ENCODE data around the gene PLD3. TPM values are rescaled to one million over a fixed set of nuclear protein-coding genes. Genes with fewer than 3 reads are reported as not detected.

The PLD3 gene
- total and polyA plus RNA-seq, 3 donors from 2014 or later = 219 to 533 (median 277) TPM

DNA sequence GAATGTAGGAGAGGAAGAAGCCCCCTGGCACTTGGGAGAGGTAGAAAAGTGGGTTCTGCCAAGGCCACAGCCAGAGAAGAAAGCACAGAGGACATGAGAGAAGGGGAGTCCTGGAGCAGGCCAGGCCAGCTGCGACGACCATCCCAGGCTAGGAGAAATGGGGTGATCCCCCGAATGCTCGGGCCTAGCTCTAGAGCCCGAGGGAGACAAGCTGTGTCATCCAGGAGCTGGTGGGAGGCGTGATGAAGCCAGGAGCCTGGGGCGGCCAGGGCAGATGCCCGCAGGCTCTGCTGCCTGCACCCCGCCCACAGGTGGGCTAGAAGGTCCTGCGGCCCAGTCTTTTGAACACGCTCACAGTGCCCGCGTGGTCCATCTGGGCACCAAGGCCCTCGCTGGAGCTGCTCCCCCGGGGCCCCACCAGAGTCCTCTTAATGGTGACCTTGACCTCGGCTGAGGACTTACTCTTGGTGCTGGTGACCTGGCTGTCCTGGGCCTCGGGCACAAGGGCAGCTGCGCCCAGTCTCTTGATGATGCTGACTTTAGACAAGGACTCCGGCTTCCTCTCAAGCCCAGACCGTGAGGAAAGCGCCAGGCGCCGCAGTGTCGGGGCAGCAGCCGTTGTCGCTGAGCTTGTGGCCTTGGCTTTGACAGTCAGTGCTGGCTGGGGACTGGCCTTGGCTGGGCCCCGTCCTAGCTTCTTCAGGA lies 26.8 kb upstream of the PLD3 start:
- H3K27ac ChIP-seq = no peak overlapping the region
- H3K4me3 ChIP-seq = no peak overlapping the region
- H3K27me3 ChIP-seq = no peaks in the 10 kb centered on the region
- 82 to 91% methylated on average over 6 to 27 of the region's 27 CpGs for WGBS, 2 donors
- TF ChIP-seq POLR2A (IDR thresholded peaks at IDR 0.05) = no peak
- TF ChIP-seq, protein P1, sequence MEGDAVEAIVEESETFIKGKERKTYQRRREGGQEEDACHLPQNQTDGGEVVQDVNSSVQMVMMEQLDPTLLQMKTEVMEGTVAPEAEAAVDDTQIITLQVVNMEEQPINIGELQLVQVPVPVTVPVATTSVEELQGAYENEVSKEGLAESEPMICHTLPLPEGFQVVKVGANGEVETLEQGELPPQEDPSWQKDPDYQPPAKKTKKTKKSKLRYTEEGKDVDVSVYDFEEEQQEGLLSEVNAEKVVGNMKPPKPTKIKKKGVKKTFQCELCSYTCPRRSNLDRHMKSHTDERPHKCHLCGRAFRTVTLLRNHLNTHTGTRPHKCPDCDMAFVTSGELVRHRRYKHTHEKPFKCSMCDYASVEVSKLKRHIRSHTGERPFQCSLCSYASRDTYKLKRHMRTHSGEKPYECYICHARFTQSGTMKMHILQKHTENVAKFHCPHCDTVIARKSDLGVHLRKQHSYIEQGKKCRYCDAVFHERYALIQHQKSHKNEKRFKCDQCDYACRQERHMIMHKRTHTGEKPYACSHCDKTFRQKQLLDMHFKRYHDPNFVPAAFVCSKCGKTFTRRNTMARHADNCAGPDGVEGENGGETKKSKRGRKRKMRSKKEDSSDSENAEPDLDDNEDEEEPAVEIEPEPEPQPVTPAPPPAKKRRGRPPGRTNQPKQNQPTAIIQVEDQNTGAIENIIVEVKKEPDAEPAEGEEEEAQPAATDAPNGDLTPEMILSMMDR (IDR thresholded peaks at IDR 0.05) = no peak
- H3K4me1 ChIP-seq = no peaks in the 10 kb centered on the region
- H3K36me3 ChIP-seq (ENCODE audit: low read depth, missing control alignments) = no peaks in the 10 kb centered on the region
- intact Hi-C loops (cut with DNase I; ENCODE audit: low total_unique reads) = no loop called here
- no peak for DNase-seq
- H3K9me3 ChIP-seq = no peaks in the 10 kb centered on the region

DNA sequence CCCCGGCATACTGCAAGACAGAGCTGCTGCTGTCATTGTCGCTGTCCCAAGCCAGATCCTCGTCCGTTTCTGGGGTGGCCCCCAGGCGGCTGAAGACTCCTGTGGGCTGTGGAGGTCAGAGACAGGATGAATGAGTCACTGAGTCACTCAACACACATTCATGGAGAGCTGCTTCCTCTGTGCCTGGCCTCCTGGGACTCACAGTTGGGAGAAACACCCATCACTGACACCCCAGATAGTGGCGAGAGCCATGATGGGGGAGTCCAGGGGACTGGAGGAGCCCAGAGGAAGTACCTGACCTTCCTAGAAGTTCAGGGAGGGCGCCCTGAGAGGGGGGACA lies 26.3 kb upstream of the PLD3 start:
- Histone ChIP-seq H3K27me3 (no peaks in the 10 kb centered on the region), H3K9me3 (no peaks in the 10 kb centered on the region), H3K36me3 (ENCODE audit: low read depth, missing control alignments) (no peaks in the 10 kb centered on the region), H3K4me3 (no peak overlapping the region), H3K27ac (no peak overlapping the region), H3K4me1 (no peaks in the 10 kb centered on the region)
- no peak for TF ChIP-seq POLR2A (IDR thresholded peaks at IDR 0.05)
- TF ChIP-seq, protein P1 (IDR thresholded peaks at IDR 0.05) = no peak
- intact Hi-C loops (cut with DNase I; ENCODE audit: low total_unique reads) = no loop called here
- DNase-seq = no peak
- WGBS, 2 donors = 89 to 92% methylated on average over 4 to 7 of the region's 7 CpGs

DNA sequence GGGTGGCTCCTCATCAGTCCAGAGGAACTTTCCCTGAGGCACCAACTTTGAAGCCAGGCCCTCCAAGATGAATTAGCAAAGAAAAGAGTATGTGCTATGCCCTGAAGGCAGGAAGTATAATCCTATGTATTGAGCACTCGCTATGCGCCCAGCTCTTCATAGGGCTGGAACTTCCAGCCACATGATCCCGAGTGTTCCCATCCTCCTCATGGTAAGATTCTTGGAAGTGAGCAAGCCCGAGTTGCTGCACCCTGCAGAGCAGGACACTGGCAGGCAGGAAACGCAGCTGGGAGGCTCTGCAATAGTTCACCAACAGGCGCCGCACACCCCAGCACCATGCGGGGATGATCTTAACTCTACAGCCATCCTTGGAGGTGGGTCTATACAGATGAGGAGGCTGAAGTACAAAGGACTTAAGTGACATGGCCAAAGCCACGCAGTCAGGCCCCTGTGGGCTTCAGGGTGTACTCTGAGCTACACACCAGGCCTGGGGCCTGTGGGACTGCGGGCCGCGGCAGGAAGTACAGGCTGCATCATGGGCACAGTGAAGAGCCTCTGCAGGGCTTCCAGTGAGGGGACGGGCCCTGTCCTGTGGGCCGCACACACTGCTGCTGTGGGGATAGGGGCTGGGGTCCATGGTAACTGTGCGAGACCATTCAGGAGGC lies 25.4 kb upstream of the PLD3 start:
- Histone ChIP-seq H3K4me1 (no peaks in the 10 kb centered on the region), H3K27me3 (no peaks in the 10 kb centered on the region), H3K9me3 (no peaks in the 10 kb centered on the region), H3K27ac (no peak overlapping the region), H3K36me3 (ENCODE audit: low read depth, missing control alignments) (no peaks in the 10 kb centered on the region), H3K4me3 (no peak overlapping the region)
- no peak for DNase-seq
- WGBS, 2 donors = 85 to 93% methylated on average over 14 to 15 of the region's 15 CpGs
- TF ChIP-seq POLR2A (IDR thresholded peaks at IDR 0.05) = no peak
- TF ChIP-seq, protein P1 (IDR thresholded peaks at IDR 0.05) = no peak
- intact Hi-C loops (cut with DNase I; ENCODE audit: low total_unique reads) = no loop called here

DNA sequence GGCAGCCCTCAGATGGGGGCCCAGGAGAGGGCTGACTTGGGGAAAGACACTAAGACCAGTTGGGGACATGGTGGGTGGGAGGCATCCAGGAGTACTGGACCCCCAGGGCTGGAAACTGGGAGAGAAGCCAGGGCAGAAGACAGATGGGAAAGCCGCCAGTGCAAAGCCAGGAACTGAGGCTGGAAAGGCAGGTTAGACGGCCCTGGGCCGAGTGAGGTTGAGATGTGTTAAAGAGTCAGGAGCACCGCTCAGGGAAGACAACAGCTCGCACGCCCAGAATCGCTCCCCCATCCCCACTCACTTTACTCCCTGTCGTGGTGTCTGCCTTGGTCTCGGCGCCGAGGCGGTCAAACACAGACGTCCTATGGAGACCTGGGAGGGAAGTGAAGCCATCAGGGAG lies 24.8 kb upstream of the PLD3 start:
- Histone ChIP-seq H3K27ac (no peak overlapping the region), H3K36me3 (ENCODE audit: low read depth, missing control alignments) (no peaks in the 10 kb centered on the region), H3K27me3 (no peaks in the 10 kb centered on the region), H3K9me3 (no peaks in the 10 kb centered on the region), H3K4me3 (no peak overlapping the region), H3K4me1 (no peaks in the 10 kb centered on the region)
- TF ChIP-seq POLR2A (IDR thresholded peaks at IDR 0.05) = no peak
- TF ChIP-seq, protein P1 (IDR thresholded peaks at IDR 0.05) = no peak
- intact Hi-C loops (cut with DNase I; ENCODE audit: low total_unique reads) = no loop called here
- WGBS, 2 donors = 91 to 94% methylated on average over 8 to 13 of the region's 13 CpGs
- DNase-seq = no peak

DNA sequence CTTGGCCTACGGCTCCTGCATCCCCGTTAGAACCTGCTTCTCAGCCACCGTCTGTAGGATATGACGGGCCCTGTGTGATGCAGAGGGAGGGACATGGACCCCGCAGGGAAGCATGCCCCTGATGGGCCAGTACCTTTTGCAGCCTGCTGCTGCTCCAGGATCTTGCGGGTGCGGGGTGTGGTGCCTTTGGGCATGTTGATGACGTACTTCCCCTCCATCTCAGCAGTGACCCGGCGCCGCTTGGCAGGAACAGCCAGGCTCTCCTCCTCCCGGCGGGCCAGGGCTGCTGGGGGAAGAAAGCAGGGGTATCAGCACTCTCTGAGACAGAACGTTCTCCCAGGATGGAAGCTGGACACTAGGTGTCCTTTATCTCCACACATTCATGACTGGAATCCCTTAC lies 22.3 kb upstream of the PLD3 start:
- H3K36me3 ChIP-seq (ENCODE audit: low read depth, missing control alignments) = no peaks in the 10 kb centered on the region
- H3K4me1 ChIP-seq = no peaks in the 10 kb centered on the region
- no peak overlapping the region for H3K4me3 ChIP-seq
- WGBS, 2 donors = 93 to 94% methylated on average over 12 to 14 of the region's 14 CpGs
- H3K27ac ChIP-seq = no peak overlapping the region
- no peaks in the 10 kb centered on the region for H3K27me3 ChIP-seq
- TF ChIP-seq, protein P1 (IDR thresholded peaks at IDR 0.05) = no peak
- TF ChIP-seq POLR2A (IDR thresholded peaks at IDR 0.05) = no peak
- H3K9me3 ChIP-seq = no peaks in the 10 kb centered on the region
- intact Hi-C loops (cut with DNase I; ENCODE audit: low total_unique reads) = no loop called here
- no peak for DNase-seq
